Measurements from ENCODE around the gene CST1. TPM values are rescaled to one million over a fixed set of nuclear protein-coding genes. Genes with fewer than 3 reads are reported as not detected.
"Not testable (repeated sequence)": the region's sequence is repeated elsewhere in the genome, so short reads cannot be mapped to it uniquely, and the experiment has no call there.

Gene CST1
- total RNA-seq, 1 donor from 2014 or later = not detected

- Histone ChIP-seq H3K4me2 (ENCODE audit: low read length) (no peak overlapping the region), H3K4me3 (ENCODE audit: insufficient read depth, low read depth, low read length) (no peak overlapping the region), H3K9me3 (ENCODE audit: insufficient read depth, low read depth, low read length) (no peaks in the 10 kb centered on the region), H3K79me2 (ENCODE audit: insufficient read depth, low read length) (no peaks in the 10 kb centered on the region), H2AFZ (ENCODE audit: low read depth, low read length) (no peak overlapping the region), H3K27ac (ENCODE audit: low read depth, low read length) (no peak overlapping the region), H3K9ac (ENCODE audit: low read length) (no peak overlapping the region), H4K20me1 (ENCODE audit: insufficient read depth, low read length) (no peaks in the 10 kb centered on the region), H3K4me1 (ENCODE audit: insufficient read depth, low read length) (no peaks in the 10 kb centered on the region), H3K36me3 (ENCODE audit: insufficient read depth, low read length) (no peaks in the 10 kb centered on the region), H3K27me3 (ENCODE audit: insufficient read depth, low read length) (peaks cover 2% of the 10 kb centered on the region)
- TF ChIP-seq CTCF (IDR thresholded peaks at IDR 0.05; ENCODE audit: insufficient read depth, low read depth, low read length) (no peak), EZH2 (IDR thresholded peaks at IDR 0.05; ENCODE audit: insufficient read depth, low read length) (no peak)
- H3K4me1 Mint-ChIP-seq (ENCODE audit: low read depth, unreplicated experiment) = no peaks in the 10 kb centered on the region
- no peaks in the 10 kb centered on the region for H3K36me3 Mint-ChIP-seq (ENCODE audit: low read depth, unreplicated experiment)
- H3K27ac Mint-ChIP-seq (ENCODE audit: unreplicated experiment) = no peak overlapping the region
- H3K27me3 Mint-ChIP-seq (ENCODE audit: low read depth, unreplicated experiment) = peaks cover 30% of the 10 kb centered on the region
- H3K4me3 Mint-ChIP-seq (ENCODE audit: unreplicated experiment) = no peak overlapping the region
- DNase-seq (ENCODE audit: low read depth) (no peak), FAIRE-seq (no peak)
- H3K9me3 Mint-ChIP-seq (ENCODE audit: unreplicated experiment) = peaks cover 7% of the 10 kb centered on the region
Observed at GRCh38 chr20:23763345-23763744, 12.6 kb upstream of the CST1 start.

GRCh38 chr20:23759306-23759940 lies 8.7 kb upstream of the CST1 start:
- no peaks in the 10 kb centered on the region for H3K79me2 ChIP-seq (ENCODE audit: insufficient read depth, low read length)
- no peaks in the 10 kb centered on the region for H3K9me3 ChIP-seq (ENCODE audit: insufficient read depth, low read depth, low read length)
- H3K27me3 ChIP-seq (ENCODE audit: insufficient read depth, low read length) = peaks cover 2% of the 10 kb centered on the region
- no peak overlapping the region for H3K27ac Mint-ChIP-seq (ENCODE audit: unreplicated experiment)
- no peak overlapping the region for H3K4me2 ChIP-seq (ENCODE audit: low read length)
- H3K27me3 Mint-ChIP-seq (ENCODE audit: low read depth, unreplicated experiment) = peaks cover 23% of the 10 kb centered on the region
- peaks cover 16% of the 10 kb centered on the region for H3K4me1 Mint-ChIP-seq (ENCODE audit: low read depth, unreplicated experiment)
- H3K4me3 Mint-ChIP-seq (ENCODE audit: unreplicated experiment) = no peak overlapping the region
- no peak overlapping the region for H3K4me3 ChIP-seq (ENCODE audit: insufficient read depth, low read depth, low read length)
- H3K27ac ChIP-seq (ENCODE audit: low read depth, low read length) = no peak overlapping the region
- no peak overlapping the region for H2AFZ ChIP-seq (ENCODE audit: low read depth, low read length)
- H4K20me1 ChIP-seq (ENCODE audit: insufficient read depth, low read length) = no peaks in the 10 kb centered on the region
- H3K9me3 Mint-ChIP-seq (ENCODE audit: unreplicated experiment) = peaks cover 5% of the 10 kb centered on the region
- no peak overlapping the region for H3K9ac ChIP-seq (ENCODE audit: low read length)
- no peak for FAIRE-seq
- no peaks in the 10 kb centered on the region for H3K36me3 Mint-ChIP-seq (ENCODE audit: low read depth, unreplicated experiment)
- no peak for DNase-seq (ENCODE audit: low read depth)
- no peak for TF ChIP-seq EZH2 (IDR thresholded peaks at IDR 0.05; ENCODE audit: insufficient read depth, low read length)
- TF ChIP-seq CTCF (IDR thresholded peaks at IDR 0.05; ENCODE audit: insufficient read depth, low read depth, low read length) = no peak
- H3K4me1 ChIP-seq (ENCODE audit: insufficient read depth, low read length) = peaks cover 6% of the 10 kb centered on the region
- H3K36me3 ChIP-seq (ENCODE audit: insufficient read depth, low read length) = no peaks in the 10 kb centered on the region

GRCh38 chr20:23756792-23757191 lies 6.1 kb upstream of the CST1 start:
- not testable (repeated sequence) for H3K27me3 ChIP-seq (ENCODE audit: insufficient read depth, low read length); H3K4me1 ChIP-seq (ENCODE audit: insufficient read depth, low read length); H3K27ac Mint-ChIP-seq (ENCODE audit: unreplicated experiment); H3K9ac ChIP-seq (ENCODE audit: low read length); DNase-seq (ENCODE audit: low read depth); FAIRE-seq; H3K27ac ChIP-seq (ENCODE audit: low read depth, low read length); H3K36me3 Mint-ChIP-seq (ENCODE audit: low read depth, unreplicated experiment); H3K79me2 ChIP-seq (ENCODE audit: insufficient read depth, low read length); H3K9me3 ChIP-seq (ENCODE audit: insufficient read depth, low read depth, low read length); H3K9me3 Mint-ChIP-seq (ENCODE audit: unreplicated experiment); H3K4me2 ChIP-seq (ENCODE audit: low read length); H4K20me1 ChIP-seq (ENCODE audit: insufficient read depth, low read length); H2AFZ ChIP-seq (ENCODE audit: low read depth, low read length); H3K4me3 Mint-ChIP-seq (ENCODE audit: unreplicated experiment); H3K36me3 ChIP-seq (ENCODE audit: insufficient read depth, low read length); H3K4me3 ChIP-seq (ENCODE audit: insufficient read depth, low read depth, low read length)
- Mint-ChIP-seq H3K4me1 (ENCODE audit: low read depth, unreplicated experiment) (peaks cover 17% of the 10 kb centered on the region), H3K27me3 (ENCODE audit: low read depth, unreplicated experiment) (peaks cover 22% of the 10 kb centered on the region)

- H3K36me3 Mint-ChIP-seq (ENCODE audit: low read depth, unreplicated experiment); H2AFZ ChIP-seq (ENCODE audit: low read depth, low read length); H3K9me3 ChIP-seq (ENCODE audit: insufficient read depth, low read depth, low read length); H3K36me3 ChIP-seq (ENCODE audit: insufficient read depth, low read length); H4K20me1 ChIP-seq (ENCODE audit: insufficient read depth, low read length); H3K4me3 Mint-ChIP-seq (ENCODE audit: unreplicated experiment); DNase-seq (ENCODE audit: low read depth); H3K9me3 Mint-ChIP-seq (ENCODE audit: unreplicated experiment); H3K79me2 ChIP-seq (ENCODE audit: insufficient read depth, low read length); H3K9ac ChIP-seq (ENCODE audit: low read length); H3K27me3 ChIP-seq (ENCODE audit: insufficient read depth, low read length); H3K27ac ChIP-seq (ENCODE audit: low read depth, low read length); H3K4me3 ChIP-seq (ENCODE audit: insufficient read depth, low read depth, low read length); FAIRE-seq; H3K4me1 ChIP-seq (ENCODE audit: insufficient read depth, low read length): not testable (repeated sequence)
- H3K4me2 ChIP-seq (ENCODE audit: low read length) = peak overlapping the region; percentile 13
- H3K27ac Mint-ChIP-seq (ENCODE audit: unreplicated experiment) = peak overlapping the region; percentile 69
- peaks cover 16% of the 10 kb centered on the region for H3K27me3 Mint-ChIP-seq (ENCODE audit: low read depth, unreplicated experiment)
- peaks cover 17% of the 10 kb centered on the region for H3K4me1 Mint-ChIP-seq (ENCODE audit: low read depth, unreplicated experiment)
Observed at GRCh38 chr20:23755131-23755611, 4.4 kb upstream of the CST1 start.
